A375 (cell line): ENCODE measurements around the gene STEAP4. TPM values are rescaled to one million over a fixed set of nuclear protein-coding genes. Genes with fewer than 3 reads are reported as not detected.

Experiments
- total RNA-seq: library from RNA; depleted of rRNA; stranded (reverse); fragments of >200 nt; shearing (Covaris generic); gene quantifications from 2 replicates; pipeline ENCODE4 v1.2.3, GENCODE V29; 2014; rRNA removed

STEAP4 gene
- not detected in 2 replicates for total RNA-seq

GRCh38 chr7:88306590-88307048 is at the start of gene STEAP4:
TSS of gene STEAP4 (minus strand) at chr7:88306894. CDS start at chr7:88284269, 22,625 bp downstream.

Other genes starting within 250 kb of the STEAP4 start
- gene SRI, start 86.9 kb downstream of the STEAP4 start, total RNA-seq: 158 and 214 TPM in 2 replicates